A673 (cell line): ENCODE measurements around the gene DMKN. TPM values are rescaled to one million over a fixed set of nuclear protein-coding genes. Genes with fewer than 3 reads are reported as not detected.
A peak's percentile ranks its signal among the peaks of the same experiment; 100 is the strongest.

ENCODE experiments used
- BruUV-seq: library from RNA; stranded (reverse); fragments of 400-500 nt; replicated peaks from 2 replicates; lab custom pipeline; 2021; lab: Mats Ljungman, UMichigan
- CTCF ChIA-PET: fragments of 300-600 bp; sonication (Branson Sonifier 250); formaldehyde crosslinking; loops from one replicate; lab custom pipeline; 2022; ENCODE audit warnings: antibody characterized with exemption; lab: Charles Lee
- POLR2A ChIA-PET: fragments of 300-600 bp; sonication (Branson Sonifier 250); formaldehyde crosslinking; loops from one replicate; lab custom pipeline; 2022; ENCODE audit warnings: antibody characterized with exemption; ENCODE audit not compliant: low non-redundant PET; lab: Charles Lee
- DNase-seq: peaks from one replicate; pipeline ENCODE4 v3.0.0-alpha.2; 2015; ENCODE audit warnings: low spot score
- H3K27ac ChIP-seq: fragments of 200-600 bp; sonication (generic); 2 replicates; pipeline ENCODE4 v1.5.1; 2016; ENCODE audit warnings: mixed run types, low read depth, mild to moderate bottlenecking, mixed read lengths, antibody characterized with exemption, low read length; ENCODE audit not compliant: poor library complexity, severe bottlenecking
- H3K27me3 ChIP-seq: fragments of 200-600 bp; sonication (generic); replicated peaks from 2 replicates; pipeline ENCODE4 v1.6.1; 2017; ENCODE audit warnings: mixed run types, low read depth, mild to moderate bottlenecking, mixed read lengths, antibody characterized with exemption, low read length; ENCODE audit not compliant: insufficient read depth, poor library complexity
- H3K36me3 ChIP-seq: fragments of 200-600 bp; sonication (generic); 2 replicates; pipeline ENCODE4 v1.6.1; 2016; ENCODE audit warnings: mixed run types, mild to moderate bottlenecking, mixed read lengths, antibody characterized with exemption, low read length; ENCODE audit not compliant: insufficient read depth, poor library complexity, severe bottlenecking
- H3K4me1 ChIP-seq: fragments of 200-600 bp; sonication (generic); 2 replicates; pipeline ENCODE4 v1.6.1; 2017; ENCODE audit warnings: mixed run types, mild to moderate bottlenecking, mixed read lengths, antibody characterized with exemption, low read length; ENCODE audit not compliant: insufficient read depth, poor library complexity, severe bottlenecking
- H3K4me3 ChIP-seq: fragments of 200-600 bp; sonication (generic); 2 replicates; pipeline ENCODE4 v1.5.1; 2016; ENCODE audit warnings: low read depth, mixed run types, mild to moderate bottlenecking, mixed read lengths, low read length; ENCODE audit not compliant: poor library complexity, severe bottlenecking
- H3K9me3 ChIP-seq: fragments of 200-600 bp; sonication (generic); 2 replicates; pipeline ENCODE4 v1.6.1; 2016; ENCODE audit warnings: mixed run types, low read depth, mild to moderate bottlenecking, mixed read lengths, antibody characterized with exemption, low read length; ENCODE audit not compliant: poor library complexity, severe bottlenecking
- EZH2 ChIP-seq: fragments of 200-600 bp; sonication (generic); IDR thresholded peaks from 2 replicates; pipeline ENCODE4 v1.6.1; 2017; ENCODE audit warnings: borderline replicate concordance, low read depth, mild to moderate bottlenecking, mixed read lengths, antibody characterized with exemption, low read length; ENCODE audit not compliant: poor library complexity, severe bottlenecking
- intact Hi-C: fragments of 100-400 bp; cut with micrococcal nuclease; formaldehyde crosslinking; loops from one replicate; pipeline ENCODE4 v1.10.0; 2022; ENCODE audit not compliant: unreplicated experiment
- total RNA-seq: library from RNA; stranded (reverse); gene quantifications from 2 replicates; pipeline ENCODE4 v1.2.3, GENCODE V29; 2021
- TF ChIP-seq, protein P1 (sequence below): fragments of 300-800, 200-600 bp; sonication (generic); conservative IDR thresholded peaks from 2 replicates; pipeline ENCODE4 v1.5.1; 2017; ENCODE audit warnings: low read depth, mild to moderate bottlenecking, antibody characterized with exemption, low read length, moderate library complexity, mixed read lengths

Gene DMKN
- total RNA-seq, 1 experiment from 2014 or later: not detected

DNA sequence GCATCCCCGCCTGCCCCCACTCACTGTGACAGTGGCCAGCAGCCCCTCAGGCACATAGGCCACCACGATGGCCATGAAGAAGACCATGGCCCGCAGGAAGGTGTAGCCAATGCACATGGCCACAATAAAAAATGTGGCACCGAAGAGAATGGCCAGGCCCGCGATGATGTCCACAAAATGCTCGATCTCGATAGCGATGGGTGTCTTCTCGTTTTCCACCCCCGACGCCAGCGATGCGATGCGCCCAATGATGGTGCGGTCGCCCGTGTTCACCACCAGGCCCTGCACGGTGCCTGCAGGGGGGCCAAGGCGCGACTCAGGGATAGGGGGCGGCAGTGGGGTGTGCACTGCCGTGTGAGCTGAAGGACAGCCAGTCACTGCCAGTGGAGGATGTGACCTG is 46.3 kb upstream of the DMKN start:
- no peaks in the 10 kb centered on the region for H3K36me3 ChIP-seq
- CTCF ChIA-PET: no interaction called here
- POLR2A ChIA-PET: no interaction called here
- H3K27me3 ChIP-seq: peaks cover 22% of the 10 kb centered on the region
- no peak overlapping the region for H3K27ac ChIP-seq
- H3K4me1 ChIP-seq: no peaks in the 10 kb centered on the region
- intact Hi-C loops: no loop called here
- H3K4me3 ChIP-seq: no peak overlapping the region
- no TSS peak for BruUV-seq
- TF ChIP-seq, protein P1, sequence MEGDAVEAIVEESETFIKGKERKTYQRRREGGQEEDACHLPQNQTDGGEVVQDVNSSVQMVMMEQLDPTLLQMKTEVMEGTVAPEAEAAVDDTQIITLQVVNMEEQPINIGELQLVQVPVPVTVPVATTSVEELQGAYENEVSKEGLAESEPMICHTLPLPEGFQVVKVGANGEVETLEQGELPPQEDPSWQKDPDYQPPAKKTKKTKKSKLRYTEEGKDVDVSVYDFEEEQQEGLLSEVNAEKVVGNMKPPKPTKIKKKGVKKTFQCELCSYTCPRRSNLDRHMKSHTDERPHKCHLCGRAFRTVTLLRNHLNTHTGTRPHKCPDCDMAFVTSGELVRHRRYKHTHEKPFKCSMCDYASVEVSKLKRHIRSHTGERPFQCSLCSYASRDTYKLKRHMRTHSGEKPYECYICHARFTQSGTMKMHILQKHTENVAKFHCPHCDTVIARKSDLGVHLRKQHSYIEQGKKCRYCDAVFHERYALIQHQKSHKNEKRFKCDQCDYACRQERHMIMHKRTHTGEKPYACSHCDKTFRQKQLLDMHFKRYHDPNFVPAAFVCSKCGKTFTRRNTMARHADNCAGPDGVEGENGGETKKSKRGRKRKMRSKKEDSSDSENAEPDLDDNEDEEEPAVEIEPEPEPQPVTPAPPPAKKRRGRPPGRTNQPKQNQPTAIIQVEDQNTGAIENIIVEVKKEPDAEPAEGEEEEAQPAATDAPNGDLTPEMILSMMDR: no peak
- no peak for TF ChIP-seq EZH2
- no peak for DNase-seq
- no peaks in the 10 kb centered on the region for H3K9me3 ChIP-seq

DNA sequence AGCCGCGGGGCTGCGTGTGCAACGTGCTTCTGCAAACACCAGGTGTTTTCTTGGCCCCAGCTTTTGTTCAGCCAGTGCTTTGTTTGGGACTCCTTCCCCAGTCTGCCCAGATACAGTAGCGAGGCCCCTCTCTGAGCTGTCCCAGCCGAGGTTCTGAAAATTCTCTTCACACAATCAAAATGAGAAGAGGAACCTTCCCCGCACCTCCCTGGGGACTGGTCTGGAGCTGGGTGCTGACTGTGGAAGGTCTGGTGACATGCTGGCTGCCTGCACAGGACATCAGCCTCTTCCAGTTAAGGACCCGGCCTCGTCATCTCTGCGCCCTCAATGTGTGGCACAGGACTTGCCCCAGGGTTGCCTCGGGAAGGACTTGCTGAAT is 45.8 kb upstream of the DMKN start:
- no peaks in the 10 kb centered on the region for H3K9me3 ChIP-seq
- POLR2A ChIA-PET: no interaction called here
- TF ChIP-seq, protein P1: no peak
- TF ChIP-seq EZH2: no peak
- CTCF ChIA-PET: no interaction called here
- H3K4me1 ChIP-seq: no peaks in the 10 kb centered on the region
- H3K36me3 ChIP-seq: no peaks in the 10 kb centered on the region
- no TSS peak for BruUV-seq
- H3K27ac ChIP-seq: no peak overlapping the region
- no peak overlapping the region for H3K4me3 ChIP-seq
- intact Hi-C loops: no loop called here
- no peak for DNase-seq
- peaks cover 22% of the 10 kb centered on the region for H3K27me3 ChIP-seq

DNA sequence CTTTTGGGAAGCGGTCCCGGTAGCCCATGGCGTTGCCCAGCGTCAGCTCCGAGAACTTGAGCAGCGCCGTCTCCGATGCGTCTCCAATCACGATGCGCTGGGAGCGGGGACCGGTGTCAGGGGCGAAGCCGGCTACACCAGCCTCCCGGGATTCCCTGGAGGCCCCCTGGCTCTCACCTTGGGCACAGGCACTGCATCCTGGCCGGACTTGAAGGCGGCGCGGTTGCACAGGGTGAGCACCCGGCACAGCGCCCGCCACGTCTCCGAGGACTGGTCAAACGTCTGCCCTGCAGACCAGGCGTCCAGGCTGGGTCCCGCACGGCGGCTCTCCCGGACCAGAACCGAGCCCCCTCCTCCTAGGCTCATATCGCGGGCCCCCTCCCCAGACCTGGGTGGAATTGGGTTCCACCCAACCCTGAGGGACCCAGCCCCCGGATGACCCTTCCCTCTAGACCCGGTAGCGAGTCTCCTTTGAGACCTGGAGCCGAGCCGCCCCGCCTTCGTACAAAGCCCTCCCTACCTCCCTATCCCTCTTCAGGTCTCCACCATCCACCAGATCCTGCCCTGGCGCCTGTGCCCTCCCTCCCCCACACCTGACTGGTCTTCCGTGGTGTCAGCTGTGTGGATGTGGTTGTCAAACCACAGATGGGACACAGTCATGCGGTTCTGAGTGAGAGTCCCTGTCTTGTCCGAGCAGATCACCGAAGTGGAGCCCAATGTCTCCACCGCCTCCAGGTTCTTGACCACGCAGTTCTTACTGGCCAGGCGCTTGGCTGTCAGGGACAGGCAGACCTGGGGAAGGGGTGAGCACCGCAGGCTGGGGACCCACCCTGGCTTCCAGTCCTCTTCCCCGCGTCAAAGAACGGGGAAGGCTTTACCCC is 45.2 kb upstream of the DMKN start:
- Histone ChIP-seq H3K27ac (no peak overlapping the region), H3K4me1 (no peaks in the 10 kb centered on the region), H3K4me3 (peak overlapping the region; percentile 47), H3K9me3 (no peaks in the 10 kb centered on the region), H3K27me3 (peaks cover 22% of the 10 kb centered on the region), H3K36me3 (no peaks in the 10 kb centered on the region)
- TF ChIP-seq EZH2: no peak
- TF ChIP-seq, protein P1: no peak
- BruUV-seq: no TSS peak
- CTCF ChIA-PET: interaction anchor here (0.6 kb wide), 2 partner anchors 181 to 491 kb away, joined by 3 to 4 read pairs; no protein-coding TSS in a partner anchor
- POLR2A ChIA-PET: interaction anchor here (0.7 kb wide), 1 partner anchor 118 kb away, joined by 8 read pairs; no protein-coding TSS in a partner anchor
- intact Hi-C loops: no loop called here
- DNase-seq: no peak
